Neuronal stem cell (in vitro differentiated cells): ENCODE measurements around the gene CTNNA1.

Source experiments
- DNase-seq: peaks from one replicate; pipeline ENCODE4 v3.0.0-alpha.2; 2013; ENCODE audit warnings: low spot score
- H2AFZ ChIP-seq: one replicate; pipeline ENCODE4 v1.6.1; 2013; ENCODE audit warnings: mild to moderate bottlenecking, low read length, inconsistent platforms
- H2AK5ac ChIP-seq: 2 replicates; pipeline ENCODE4 v1.6.1; 2013; ENCODE audit warnings: low read depth, mild to moderate bottlenecking, inconsistent platforms, low read length, moderate library complexity, mixed read lengths
- H2BK120ac ChIP-seq: 2 replicates; pipeline ENCODE4 v1.6.1; 2013; ENCODE audit warnings: low read depth, mild to moderate bottlenecking, inconsistent platforms, low read length, moderate library complexity, mixed read lengths
- H2BK12ac ChIP-seq: one replicate; pipeline ENCODE4 v1.6.1; 2013; ENCODE audit warnings: low read length, inconsistent platforms
- H2BK15ac ChIP-seq: 2 replicates; pipeline ENCODE4 v1.6.1; 2013; ENCODE audit warnings: mild to moderate bottlenecking, low read length, inconsistent platforms, mixed read lengths
- H2BK5ac ChIP-seq: one replicate; pipeline ENCODE4 v1.6.1; 2013; ENCODE audit warnings: inconsistent platforms, mild to moderate bottlenecking, low read length, moderate library complexity
- H3K14ac ChIP-seq: one replicate; pipeline ENCODE4 v1.6.1; 2013; ENCODE audit warnings: low read length, inconsistent platforms
- H3K18ac ChIP-seq: 2 replicates; pipeline ENCODE4 v1.6.1; 2013; ENCODE audit warnings: low read length, inconsistent platforms
- H3K23ac ChIP-seq: 2 replicates; pipeline ENCODE4 v1.6.1; 2013; ENCODE audit warnings: low read depth, mild to moderate bottlenecking, mixed read lengths, low read length, inconsistent platforms; ENCODE audit not compliant: poor library complexity
- H3K27ac ChIP-seq: replicated peaks from 3 replicates; pipeline ENCODE4 v1.5.1; 2013; ENCODE audit warnings: low read length, inconsistent platforms
- H3K27me3 ChIP-seq, 3 experiments: 2 replicates each; pipeline ENCODE4 v1.6.1; 2013; ENCODE audit warnings: low read length in 3 of 3, mild to moderate bottlenecking in 2 of 3, inconsistent platforms in 1 of 3, low read depth in 1 of 3, mixed read lengths in 1 of 3, moderate library complexity in 1 of 3; ENCODE audit not compliant: control insufficient read depth in 3 of 3, insufficient read depth in 3 of 3
- H3K36me3 ChIP-seq, 2 donors: replicated peaks in 1 of 2; 2 replicates each; pipeline ENCODE4 v1.6.1; 2013; ENCODE audit warnings: low read length in 2 of 2; ENCODE audit not compliant: control insufficient read depth in 2 of 2, insufficient read depth in 2 of 2
- H3K4ac ChIP-seq: 2 replicates; pipeline ENCODE4 v1.6.1; 2013; ENCODE audit warnings: inconsistent platforms, mild to moderate bottlenecking, low read length, moderate library complexity
- H3K4me1 ChIP-seq, 2 donors: 1 replicate in 1 of 2; 2 replicates in 1 of 2; pipeline ENCODE4 v1.6.1; 2013; ENCODE audit warnings: low read length in 2 of 2, low read depth in 1 of 2; ENCODE audit not compliant: control insufficient read depth in 2 of 2, insufficient read depth in 1 of 2
- H3K4me2 ChIP-seq: one replicate; pipeline ENCODE4 v1.6.1; 2013; ENCODE audit warnings: mild to moderate bottlenecking, low read length, inconsistent platforms; ENCODE audit not compliant: insufficient read depth, poor library complexity, severe bottlenecking
- H3K4me3 ChIP-seq, 2 donors: 2 replicates each; pipeline ENCODE4 v1.5.1; 2013; ENCODE audit warnings: low read length in 2 of 2, mild to moderate bottlenecking in 2 of 2, inconsistent platforms in 1 of 2, moderate library complexity in 1 of 2
- H3K79me1 ChIP-seq: one replicate; pipeline ENCODE4 v1.6.1; 2013; ENCODE audit warnings: low read depth, mild to moderate bottlenecking, inconsistent platforms, low read length, moderate library complexity
- H3K9ac ChIP-seq: one replicate; pipeline ENCODE4 v1.6.1; 2013; ENCODE audit warnings: mild to moderate bottlenecking, low read depth, low read length, inconsistent platforms; ENCODE audit not compliant: poor library complexity
- H3K9me3 ChIP-seq, 2 donors: replicated peaks in 1 of 2; 2 replicates each; pipeline versions ENCODE3 to v1.6.1; 2013; ENCODE audit warnings: low read length in 2 of 2, mild to moderate bottlenecking in 2 of 2, inconsistent platforms in 1 of 2, low read depth in 1 of 2, mixed read lengths in 1 of 2, moderate library complexity in 1 of 2; ENCODE audit not compliant: control insufficient read depth in 2 of 2, insufficient read depth in 1 of 2
- H4K8ac ChIP-seq: one replicate; pipeline ENCODE4 v1.6.1; 2013; ENCODE audit warnings: low read depth, mild to moderate bottlenecking, inconsistent platforms, low read length, moderate library complexity
- H4K91ac ChIP-seq: one replicate; pipeline ENCODE4 v1.6.1; 2013; ENCODE audit warnings: low read length, low read depth, mild to moderate bottlenecking, inconsistent platforms; ENCODE audit not compliant: poor library complexity
- WGBS, 2 donors: extraction: QIAGEN DNeasy Blood & Tissue Kit; methylation state at CpG; one replicate each; pipeline ENCODE4 v1.1.7; 2013; ENCODE audit warnings: missing lambda C conversion rate in 2 of 2, mixed read lengths in 1 of 2; ENCODE audit not compliant: insufficient read length in 2 of 2, insufficient replicate concordance in 1 of 2; ENCODE audit errors: extremely low coverage in 2 of 2; 5-methylcytosine and 5-hydroxymethylcytosine counted together

Gene CTNNA1

DNA sequence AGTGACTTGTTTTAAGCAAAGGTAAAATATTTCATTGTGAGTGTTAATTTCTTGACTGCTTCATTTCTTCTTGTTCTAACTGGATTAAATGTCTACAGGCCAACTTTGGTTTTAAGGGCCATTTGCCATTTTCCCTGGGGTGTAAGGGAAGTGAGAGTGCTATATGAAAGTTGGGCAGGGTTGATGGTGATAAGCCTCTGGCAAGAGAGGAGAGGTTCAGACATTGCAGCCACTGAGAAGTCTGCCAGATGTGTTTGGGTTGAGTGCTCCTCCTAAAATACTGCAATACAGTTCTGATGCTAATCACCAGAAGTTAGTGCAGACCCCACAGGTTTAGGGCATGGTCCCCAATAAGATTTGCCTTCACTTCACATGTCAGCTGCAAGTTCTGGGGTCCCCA is 136.8 kb downstream of the CTNNA1 start:
- DNase-seq: no peak
- Histone ChIP-seq H3K23ac (no peak overlapping the region), H3K9me3 (peaks cover 16 to 25% of the 10 kb centered on the region in 2 donors), H3K9ac (no peak overlapping the region), H3K36me3 (peaks cover 23 to 73% of the 10 kb centered on the region in 2 donors), H3K18ac (no peak overlapping the region), H2BK12ac (no peak overlapping the region), H3K27me3 (no peaks in the 10 kb centered on the region), H3K4me2 (no peak overlapping the region), H3K4me1 (no peaks in the 10 kb centered on the region), H2AK5ac (no peak overlapping the region), H2BK120ac (no peak overlapping the region), H2AFZ (no peak overlapping the region), H2BK5ac (no peak overlapping the region), H4K91ac (no peak overlapping the region), H3K79me1 (peaks cover 1% of the 10 kb centered on the region), H3K14ac (no peak overlapping the region), H3K4ac (no peak overlapping the region), H2BK15ac (no peak overlapping the region), H3K4me3 (no peak overlapping the region), H4K8ac (no peak overlapping the region), H3K27ac (no peak overlapping the region)

DNA sequence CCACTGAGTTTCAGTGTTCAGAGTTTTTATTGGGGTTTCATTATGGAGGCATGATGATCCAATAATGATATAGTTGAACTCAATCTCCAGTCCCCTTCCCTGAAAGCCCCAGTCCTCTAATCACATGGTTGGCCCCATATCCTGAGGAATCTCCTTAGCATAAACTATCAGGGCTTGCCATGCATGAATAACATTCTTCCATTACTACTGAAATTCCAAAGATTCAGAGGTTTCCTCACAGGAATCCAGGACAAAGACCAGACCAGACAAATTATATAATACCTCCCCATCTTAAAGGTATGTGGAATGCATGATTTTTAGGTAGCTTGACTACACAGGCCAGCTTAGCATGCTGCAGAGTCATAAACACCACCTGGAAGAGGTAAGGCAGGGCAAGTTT is 137.4 kb downstream of the CTNNA1 start:
- no peak overlapping the region for H3K4me3 ChIP-seq

DNA sequence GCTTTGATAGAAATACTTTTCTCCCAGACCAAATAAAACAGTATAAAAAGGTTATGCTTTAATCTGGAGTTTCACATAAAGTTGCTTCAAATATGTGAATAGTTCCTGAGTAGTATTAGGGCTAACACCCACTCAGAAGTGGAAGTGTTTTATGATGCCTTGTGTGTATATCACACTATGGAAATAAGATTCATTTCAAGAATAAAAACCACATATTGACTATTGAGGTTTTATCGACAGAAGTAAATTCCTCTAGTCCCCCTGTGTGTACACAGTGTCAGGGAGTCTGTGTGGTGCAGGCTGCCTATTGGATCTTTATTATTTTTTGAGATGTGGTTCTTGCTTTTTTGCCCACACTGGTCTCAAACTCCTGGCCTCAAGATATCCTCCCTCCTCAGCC is 142.7 kb downstream of the CTNNA1 start:
- Histone ChIP-seq H3K4me3 (no peak overlapping the region), H3K14ac (no peak overlapping the region), H2AK5ac (no peak overlapping the region), H3K4me2 (no peak overlapping the region), H2BK120ac (no peak overlapping the region), H3K9me3 (peaks cover 2 to 11% of the 10 kb centered on the region in 2 donors), H3K79me1 (no peaks in the 10 kb centered on the region), H3K9ac (no peak overlapping the region), H3K4me1 (no peaks in the 10 kb centered on the region), H3K4ac (no peak overlapping the region), H4K91ac (no peak overlapping the region), H3K27me3 (no peaks in the 10 kb centered on the region), H4K8ac (no peak overlapping the region), H2AFZ (no peak overlapping the region), H2BK5ac (no peak overlapping the region), H2BK15ac (no peak overlapping the region), H3K23ac (no peak overlapping the region), H3K18ac (no peak overlapping the region), H3K27ac (no peak overlapping the region), H3K36me3 (peaks cover 10 to 68% of the 10 kb centered on the region in 2 donors), H2BK12ac (no peak overlapping the region)
- DNase-seq: no peak
- WGBS, 2 donors: no CpG with 5 or more reads among the region's 1 CpG

More for the DNA sequence above, 137.4 kb downstream of the CTNNA1 start:
- H2AFZ ChIP-seq: no peak overlapping the region
- no peak overlapping the region for H3K4ac ChIP-seq
- H2AK5ac ChIP-seq: no peak overlapping the region
- H3K23ac ChIP-seq: no peak overlapping the region
- peaks cover 1% of the 10 kb centered on the region for H3K79me1 ChIP-seq
- H3K27me3 ChIP-seq: no peaks in the 10 kb centered on the region
- H3K9me3 ChIP-seq: peaks cover 16 to 25% of the 10 kb centered on the region in 2 donors
- H2BK5ac ChIP-seq: no peak overlapping the region
- H3K4me1 ChIP-seq: no peaks in the 10 kb centered on the region
- peaks cover 23 to 76% of the 10 kb centered on the region in 2 donors for H3K36me3 ChIP-seq
- H3K9ac ChIP-seq: no peak overlapping the region
- H3K4me2 ChIP-seq: no peak overlapping the region
- H3K18ac ChIP-seq: no peak overlapping the region
- no peak overlapping the region for H3K27ac ChIP-seq
- no peak overlapping the region for H2BK15ac ChIP-seq
- H4K91ac ChIP-seq: no peak overlapping the region
- no peak overlapping the region for H2BK120ac ChIP-seq
- no peak overlapping the region for H2BK12ac ChIP-seq
- no peak overlapping the region for H3K14ac ChIP-seq
- no peak overlapping the region for H4K8ac ChIP-seq
- no peak for DNase-seq

GRCh38 chr5:138898299-138898698 is 145.1 kb downstream of the CTNNA1 start:
- no peak overlapping the region for H3K18ac ChIP-seq
- no peak for DNase-seq
- no peak overlapping the region for H3K14ac ChIP-seq
- peaks cover 4 to 5% of the 10 kb centered on the region in 2 donors for H3K4me1 ChIP-seq
- no peak overlapping the region for H3K4ac ChIP-seq
- H2AK5ac ChIP-seq: no peak overlapping the region
- H3K36me3 ChIP-seq: peaks cover 2 to 67% of the 10 kb centered on the region in 2 donors
- no peak overlapping the region for H4K91ac ChIP-seq
- H3K27me3 ChIP-seq: no peaks in the 10 kb centered on the region
- no peak overlapping the region for H3K4me3 ChIP-seq
- H3K79me1 ChIP-seq: no peaks in the 10 kb centered on the region
- no peak overlapping the region for H2BK120ac ChIP-seq
- H2AFZ ChIP-seq: no peak overlapping the region
- H2BK5ac ChIP-seq: no peak overlapping the region
- no peak overlapping the region for H2BK15ac ChIP-seq
- no peak overlapping the region for H4K8ac ChIP-seq
- H3K27ac ChIP-seq: no peak overlapping the region
- H3K9ac ChIP-seq: no peak overlapping the region
- no CpG with 5 or more reads among the region's 1 CpG for WGBS, 2 donors
- no peak overlapping the region for H2BK12ac ChIP-seq
- H3K23ac ChIP-seq: no peak overlapping the region
- H3K4me2 ChIP-seq: no peak overlapping the region
- peaks cover 0 to 6% of the 10 kb centered on the region in 2 donors for H3K9me3 ChIP-seq
